HG03460 (cell line): ENCODE results near the gene STMP1.
"Not testable (repeated sequence)": the region's sequence is repeated elsewhere in the genome, so short reads cannot be mapped to it uniquely, and the experiment has no call there.

Experiments used
- ATAC-seq: cut with Tn5 transposase; IDR thresholded peaks from one replicate; pipeline ENCODE4 v1.9.1; 2021; ENCODE audit not compliant: unreplicated experiment

The STMP1 gene

DNA sequence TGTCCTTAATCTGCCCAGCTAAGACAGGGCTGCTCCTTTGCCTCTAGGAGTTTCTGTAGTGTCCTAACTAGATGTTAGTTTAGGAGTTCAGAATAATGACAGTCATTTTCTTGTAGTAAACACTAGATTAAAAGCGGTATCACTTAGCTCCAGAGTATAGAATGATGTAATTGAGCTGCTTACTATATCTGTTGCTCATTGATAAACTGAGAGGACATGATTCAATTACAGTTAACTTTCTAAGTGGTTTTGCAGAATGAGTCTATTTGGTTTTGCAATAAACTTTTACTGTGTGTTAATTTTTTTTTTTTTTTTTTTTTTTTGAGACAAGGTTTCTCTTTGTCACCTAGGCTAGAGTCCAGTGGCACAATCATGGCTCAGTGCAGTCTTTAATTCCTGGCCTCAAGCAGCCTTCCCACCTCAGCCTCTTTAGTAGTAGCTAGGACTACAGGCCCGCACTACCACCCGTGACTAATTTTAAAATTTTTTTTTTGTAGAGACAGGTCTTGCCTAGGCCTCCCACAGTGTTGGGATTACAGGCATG, 1.8 kb downstream of the STMP1 start:
- no peak for ATAC-seq

DNA sequence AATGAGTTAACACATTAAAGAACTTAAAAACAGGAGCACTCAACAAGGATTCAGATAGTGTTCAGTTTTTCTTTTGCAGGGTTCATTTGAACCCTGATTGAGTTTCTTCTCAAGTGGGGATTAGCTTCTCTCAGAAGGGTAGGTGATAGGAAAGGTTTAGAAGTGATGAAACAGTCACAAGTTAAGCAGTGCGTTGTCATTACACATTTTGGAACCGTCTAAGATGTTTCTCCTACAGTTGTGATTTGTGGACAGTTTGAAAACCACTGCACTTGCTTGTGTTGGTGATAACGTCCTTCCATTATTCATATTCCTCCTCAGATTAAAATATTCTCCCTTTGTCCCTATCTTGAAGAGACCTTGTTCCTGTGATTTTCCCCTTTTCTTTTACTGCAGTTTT, 2.7 kb downstream of the STMP1 start:
- no peak for ATAC-seq

GRCh38 chr7:135666156-135666555, 3.8 kb downstream of the STMP1 start:
- no peak for ATAC-seq

- ATAC-seq = no peak
Observed at GRCh38 chr7:135666846-135667245, 4.5 kb downstream of the STMP1 start.

GRCh38 chr7:135667626-135668025, 5.3 kb downstream of the STMP1 start:
- ATAC-seq = not testable (repeated sequence)

GRCh38 chr7:135668852-135669395, 6.6 kb downstream of the STMP1 start:
- ATAC-seq = not testable (repeated sequence)

- ATAC-seq = no peak
Observed at GRCh38 chr7:135669774-135670173, 7.5 kb downstream of the STMP1 start.

GRCh38 chr7:135670179-135670578, 7.9 kb downstream of the STMP1 start:
- ATAC-seq = no peak

DNA sequence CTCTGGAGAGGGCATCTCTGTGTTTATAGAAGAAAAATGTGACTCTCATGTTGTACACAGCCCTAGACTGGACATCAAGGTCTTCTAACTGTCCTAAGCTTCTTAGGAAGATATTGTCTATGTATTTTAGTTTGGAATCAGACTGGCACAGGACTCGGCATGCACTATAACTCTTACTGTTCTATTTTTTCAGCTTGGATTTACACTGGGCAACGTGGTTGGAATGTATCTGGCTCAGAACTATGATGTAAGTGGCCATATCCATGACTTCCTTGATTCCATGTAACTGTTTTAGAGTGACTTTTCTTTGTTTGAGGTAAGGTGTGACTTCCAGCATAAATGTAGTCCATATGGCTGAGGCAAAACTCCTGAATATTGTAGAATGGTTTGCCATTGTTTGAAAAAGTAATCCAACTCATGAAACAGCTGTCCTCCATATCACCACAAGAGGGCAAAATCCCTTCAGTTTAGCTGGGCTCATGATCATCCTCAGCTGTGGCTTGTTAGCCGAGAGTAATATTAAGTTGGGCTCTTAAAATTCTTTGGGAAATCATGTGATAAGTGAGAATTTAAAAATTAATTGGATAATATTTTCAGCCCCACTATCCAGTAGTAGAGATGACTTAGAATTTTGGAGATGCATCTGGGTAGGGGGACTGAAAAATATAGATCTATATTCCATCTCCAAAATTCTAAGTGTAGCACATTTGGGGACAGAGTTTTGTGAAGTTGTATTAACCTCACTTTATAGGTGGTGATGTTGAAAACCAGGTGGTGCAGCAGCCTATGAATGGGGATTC, 10.4 kb downstream of the STMP1 start:
- peak; percentile 63 for ATAC-seq

DNA sequence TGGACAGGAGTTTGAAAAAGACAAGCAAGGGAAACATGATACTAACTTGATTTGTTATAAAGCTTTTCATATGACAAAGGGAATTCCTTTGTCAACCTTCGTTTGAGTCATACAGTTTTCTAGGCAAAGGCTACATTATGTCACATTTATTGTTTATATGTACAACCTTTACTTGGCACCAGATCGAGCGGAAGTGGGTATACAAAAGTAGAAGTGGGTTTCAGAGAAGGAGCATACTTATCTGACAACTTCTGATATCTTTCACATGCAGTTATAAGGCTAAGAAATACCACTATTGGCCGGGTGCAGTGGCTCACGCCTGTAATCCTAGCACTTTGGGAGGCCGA, 11.0 kb downstream of the STMP1 start:
- ATAC-seq = no peak

- no peak for ATAC-seq
Observed at GRCh38 chr7:135678612-135679575, 16.6 kb downstream of the STMP1 start.

DNA sequence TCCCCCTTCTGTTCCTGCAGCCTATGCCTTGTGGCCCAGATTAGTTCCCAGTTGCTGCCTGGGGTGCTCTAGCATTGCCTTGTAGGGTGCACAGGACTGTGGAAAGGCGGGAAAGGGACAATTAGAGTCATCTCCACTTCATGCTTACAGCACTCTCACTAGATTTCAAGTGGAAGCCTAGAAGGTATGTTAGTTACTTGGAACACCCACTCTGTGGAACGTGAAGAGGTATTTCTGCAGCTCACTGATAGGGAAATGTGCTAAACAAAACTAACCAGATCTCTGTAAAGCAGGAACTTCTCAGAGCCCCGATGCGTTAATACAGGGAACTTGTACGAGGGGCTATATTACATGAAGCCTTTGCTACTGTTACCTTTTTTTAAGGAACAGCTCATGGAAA, 19.4 kb downstream of the STMP1 start:
- no peak for ATAC-seq

DNA sequence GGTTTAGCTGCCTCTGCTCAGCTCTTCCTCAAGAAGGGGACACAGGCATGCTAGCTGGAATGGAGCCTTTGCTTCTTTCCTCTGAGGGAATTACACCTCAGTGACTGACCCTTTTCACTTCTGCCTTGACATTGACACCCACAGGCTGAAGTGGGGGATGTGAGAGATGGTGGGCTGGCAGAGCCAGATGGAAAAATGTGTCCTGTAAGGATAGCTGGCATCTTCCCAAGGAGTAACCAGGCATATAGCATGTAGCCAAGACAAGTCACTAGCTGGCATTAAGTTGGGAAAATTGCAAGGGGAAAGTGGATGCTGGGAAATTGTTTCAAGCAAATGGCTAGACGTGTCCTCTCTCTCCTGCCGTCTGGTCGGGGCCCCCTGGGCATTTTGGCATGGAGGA, 19.9 kb downstream of the STMP1 start:
- ATAC-seq = no peak

GRCh38 chr7:135683609-135684008, 21.3 kb downstream of the STMP1 start:
- ATAC-seq = no peak

GRCh38 chr7:135684136-135684535, 21.8 kb downstream of the STMP1 start:
- ATAC-seq = no peak

DNA sequence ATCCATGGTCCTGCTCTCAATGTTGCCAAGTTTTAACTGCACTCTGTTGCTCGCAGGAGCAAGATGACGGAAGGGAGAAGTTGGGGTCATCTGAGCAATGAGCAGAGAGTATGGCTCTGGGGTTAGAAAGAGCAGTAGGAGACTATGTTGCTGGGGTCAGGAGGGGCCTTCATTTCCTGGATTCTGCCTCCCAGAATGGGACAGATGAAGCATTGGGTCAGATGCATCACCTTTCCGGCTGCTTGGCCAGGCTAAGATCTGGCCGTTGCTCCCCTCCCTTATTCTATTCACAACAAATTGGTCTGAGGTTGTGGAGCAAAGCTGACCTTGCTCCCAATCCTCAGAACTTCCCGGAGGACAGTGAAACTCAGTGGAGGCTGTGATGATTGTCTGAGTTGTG, 22.4 kb downstream of the STMP1 start:
- no peak for ATAC-seq

DNA sequence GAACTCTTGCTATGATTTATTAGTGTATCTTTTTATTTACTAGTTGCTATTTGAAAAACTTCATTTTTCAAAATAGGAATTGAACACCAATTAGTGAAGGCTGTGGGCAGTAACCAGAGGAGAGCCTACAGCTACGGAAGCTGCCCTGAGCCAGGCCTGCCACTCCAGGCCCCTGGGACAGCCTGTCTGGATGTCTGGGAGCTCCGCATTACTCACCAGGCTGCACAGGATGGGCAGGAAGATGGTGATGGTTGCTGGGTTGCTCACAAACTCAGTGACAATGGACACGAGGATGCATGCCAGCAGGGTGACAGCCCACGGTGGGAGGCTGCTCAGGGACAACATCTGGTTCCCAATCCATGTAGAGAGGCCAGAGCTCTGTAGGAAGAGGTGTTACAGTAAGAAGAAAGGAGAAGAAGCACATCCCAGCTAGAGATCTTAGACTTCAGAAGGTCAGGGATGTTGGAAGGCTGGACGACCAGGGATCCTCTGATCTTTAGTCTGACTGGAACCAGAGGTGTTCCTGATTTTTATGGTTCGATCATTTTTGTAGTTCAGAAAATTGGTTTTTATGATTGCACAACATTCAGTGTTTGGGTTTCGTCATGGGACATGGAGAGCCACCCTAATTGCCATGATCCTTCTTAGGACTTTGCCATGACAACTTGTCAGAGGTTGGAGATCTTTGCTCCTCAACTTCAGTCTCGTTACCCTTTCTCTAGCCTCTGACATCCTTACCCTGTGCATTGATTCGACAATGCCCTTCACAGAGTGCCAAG, 23.2 kb downstream of the STMP1 start:
- no peak for ATAC-seq

- ATAC-seq = no peak
Observed at GRCh38 chr7:135687466-135687865, 25.2 kb downstream of the STMP1 start.

GRCh38 chr7:135690566-135690965, 28.3 kb downstream of the STMP1 start:
- ATAC-seq = no peak

DNA sequence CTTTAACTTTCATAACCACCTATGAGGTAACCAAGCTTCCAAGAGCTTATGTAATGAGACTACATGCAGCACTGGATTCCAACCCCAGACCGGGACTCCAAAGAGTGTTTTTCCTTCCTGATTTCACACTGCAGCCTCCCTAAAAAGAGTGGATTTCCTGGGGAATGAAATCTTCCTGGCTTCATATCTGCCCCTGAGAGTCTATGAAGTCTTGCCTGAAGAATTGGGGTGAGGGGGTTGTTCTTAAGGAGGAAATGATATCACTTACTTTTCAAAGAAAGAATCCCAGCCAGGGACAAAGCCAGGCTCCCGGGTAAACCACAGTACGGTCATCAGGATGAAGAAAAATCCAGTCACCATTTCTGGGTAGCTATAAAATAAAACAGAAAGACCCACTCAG, 29.7 kb downstream of the STMP1 start:
- no peak for ATAC-seq

DNA sequence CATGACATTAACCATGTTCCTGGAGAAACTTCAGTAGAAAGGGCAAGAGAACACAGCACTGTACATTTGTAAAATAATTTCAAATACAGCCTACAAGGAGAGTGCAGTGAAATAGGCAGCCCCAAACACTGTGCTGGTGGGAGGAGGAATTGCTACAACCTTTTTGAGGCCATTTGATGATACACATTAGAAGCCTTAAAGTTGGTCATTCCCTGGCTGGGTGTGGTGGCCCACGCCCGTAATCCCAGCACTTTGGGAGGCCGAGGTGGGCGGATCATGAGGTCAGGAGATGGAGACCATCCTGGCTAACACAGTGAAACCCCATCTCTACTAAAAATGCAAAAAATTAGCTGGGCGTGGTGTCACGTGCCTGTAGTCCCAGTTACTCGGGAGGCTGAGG, 30.3 kb downstream of the STMP1 start:
- ATAC-seq = not testable (repeated sequence)
